ENCODE data around the gene MKS1.

The MKS1 gene

DNA sequence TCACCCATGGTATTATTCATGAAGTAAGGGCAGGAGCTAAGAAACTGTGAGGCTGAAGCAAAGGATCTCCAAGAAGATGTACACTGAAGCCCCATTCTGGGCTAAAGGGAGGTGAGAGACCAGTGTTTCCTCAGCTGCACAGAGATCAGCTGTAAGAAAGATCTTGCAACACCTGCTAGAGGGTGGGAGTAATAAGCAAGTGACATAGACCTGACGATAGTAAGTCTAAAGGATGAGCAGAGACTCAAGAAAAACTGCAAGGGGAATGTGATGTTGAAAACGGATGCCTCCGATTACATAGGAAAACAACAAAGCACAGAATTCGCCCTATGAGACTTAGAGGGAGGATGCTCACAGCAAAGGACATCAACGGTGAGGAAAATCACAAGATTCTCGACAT is 52.4 kb downstream of the MKS1 start, which contains the start of gene OR4D2:
Gene OR4D2 (plus strand): TSS at position 301 of the 400 bp plus-strand sequence. CDS start 2,674 bp downstream, outside the sequence.
- DNase-seq, result no peak

DNA sequence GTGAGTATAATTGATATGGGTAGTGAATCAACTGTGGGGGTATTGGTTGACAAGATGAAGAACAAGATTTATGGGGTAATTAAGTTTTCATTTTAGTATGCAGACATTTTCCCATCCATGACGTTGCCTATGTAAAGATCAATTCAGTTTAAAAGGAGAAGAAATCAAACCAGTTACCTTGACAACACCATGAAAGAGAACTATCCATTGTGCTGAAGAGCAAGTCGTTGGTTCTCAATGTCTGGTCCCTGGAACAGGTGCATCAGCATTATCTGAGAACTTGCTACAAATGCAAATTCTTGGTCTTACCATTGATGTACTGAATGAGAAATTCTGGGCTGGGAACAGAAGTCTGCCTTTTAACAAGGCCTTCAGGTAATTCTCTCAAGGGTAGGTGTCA is 53.1 kb downstream of the MKS1 start:
- no peak for DNase-seq

DNA sequence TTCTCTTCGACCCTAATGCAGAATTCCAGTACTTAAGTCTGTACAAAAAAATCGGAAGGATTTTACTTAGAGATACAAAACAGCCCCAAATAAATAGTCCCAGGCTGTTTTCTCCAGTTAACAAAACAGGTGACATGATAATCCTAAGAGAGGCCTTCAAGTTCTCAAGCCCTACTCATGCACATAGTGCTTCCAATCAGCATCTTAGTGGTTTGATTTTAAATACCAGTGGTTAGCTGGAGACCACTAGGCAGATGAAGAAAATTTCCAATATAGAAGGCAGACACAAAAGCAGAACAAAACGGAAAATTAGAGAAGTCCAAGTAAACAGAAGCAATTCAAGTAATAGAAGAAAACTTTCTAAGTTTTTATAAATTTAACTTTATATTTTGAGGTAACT is 57.5 kb downstream of the MKS1 start:
- no peak for DNase-seq

DNA sequence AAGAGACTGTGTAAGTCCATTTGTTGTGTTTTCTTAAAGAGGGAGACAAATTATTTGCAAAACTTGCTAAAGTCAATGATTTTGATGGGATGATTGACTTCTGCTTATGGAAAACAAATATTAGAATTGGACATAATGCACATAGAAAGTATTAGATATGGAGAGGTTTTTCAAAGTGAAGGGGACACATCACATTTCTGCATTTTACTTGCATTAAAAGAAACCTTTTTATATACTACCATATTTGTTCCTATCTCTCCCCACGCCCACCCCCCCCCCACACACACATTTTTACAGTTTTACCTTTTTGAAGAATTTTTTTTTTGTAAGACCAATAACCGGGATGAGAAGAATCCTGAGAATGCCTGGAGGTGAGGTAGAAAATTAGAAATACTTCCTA is 60.9 kb downstream of the MKS1 start:
- DNase-seq, result no peak

DNA sequence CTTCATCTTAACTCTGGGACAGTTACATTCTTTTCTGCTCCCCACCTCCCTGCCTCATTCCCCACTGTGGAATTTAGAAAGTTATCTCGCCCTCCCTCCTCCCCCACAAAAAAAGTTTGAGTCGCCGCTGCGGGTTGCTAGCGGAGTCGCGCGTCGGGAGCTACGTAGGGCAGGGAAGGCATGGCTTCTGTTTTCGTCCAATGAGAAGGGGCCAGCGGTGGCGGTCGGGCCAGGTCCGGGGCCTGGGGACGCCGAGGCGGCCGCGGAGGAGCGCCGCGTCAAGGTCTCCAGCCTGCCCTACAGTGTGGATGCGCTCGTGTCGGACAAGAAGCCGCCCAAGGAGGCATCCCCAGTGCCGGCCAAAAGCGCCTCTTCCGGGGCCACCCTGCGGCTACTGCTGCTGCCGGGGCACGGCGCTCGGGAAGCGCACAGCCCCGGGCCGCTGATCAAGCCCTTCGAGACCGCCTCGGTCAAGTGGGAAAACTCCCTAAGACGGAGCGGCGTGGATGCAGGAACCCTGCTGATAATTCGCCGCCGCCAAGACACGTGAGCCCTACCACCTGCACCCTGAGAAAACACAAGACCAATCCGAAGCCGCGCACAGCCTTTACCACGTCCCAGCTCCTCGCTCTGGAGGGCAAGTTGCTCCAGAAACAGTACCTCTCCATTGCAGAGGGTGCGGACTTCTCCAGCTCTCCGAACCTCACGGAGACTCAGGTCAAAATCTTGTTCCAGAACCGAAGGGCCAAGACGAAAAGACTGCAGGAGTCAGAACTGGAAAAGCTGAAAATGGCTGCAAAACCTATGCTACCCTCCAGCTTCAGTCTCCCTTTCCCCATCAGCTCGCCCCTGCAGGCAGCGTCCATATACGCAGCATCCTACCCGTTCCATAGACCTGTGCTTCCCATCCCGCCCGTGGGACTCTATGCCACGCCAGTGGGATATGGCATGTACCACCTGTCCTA is 61.9 kb downstream of the MKS1 start:
- DNase-seq, result peak in 9 of 51 donors; percentile 2 to 41 (median 28)
